ENCODE measurements around the gene KRT27.
A peak's percentile ranks its signal among the peaks of the same experiment; 100 is the strongest.

The KRT27 gene

DNA sequence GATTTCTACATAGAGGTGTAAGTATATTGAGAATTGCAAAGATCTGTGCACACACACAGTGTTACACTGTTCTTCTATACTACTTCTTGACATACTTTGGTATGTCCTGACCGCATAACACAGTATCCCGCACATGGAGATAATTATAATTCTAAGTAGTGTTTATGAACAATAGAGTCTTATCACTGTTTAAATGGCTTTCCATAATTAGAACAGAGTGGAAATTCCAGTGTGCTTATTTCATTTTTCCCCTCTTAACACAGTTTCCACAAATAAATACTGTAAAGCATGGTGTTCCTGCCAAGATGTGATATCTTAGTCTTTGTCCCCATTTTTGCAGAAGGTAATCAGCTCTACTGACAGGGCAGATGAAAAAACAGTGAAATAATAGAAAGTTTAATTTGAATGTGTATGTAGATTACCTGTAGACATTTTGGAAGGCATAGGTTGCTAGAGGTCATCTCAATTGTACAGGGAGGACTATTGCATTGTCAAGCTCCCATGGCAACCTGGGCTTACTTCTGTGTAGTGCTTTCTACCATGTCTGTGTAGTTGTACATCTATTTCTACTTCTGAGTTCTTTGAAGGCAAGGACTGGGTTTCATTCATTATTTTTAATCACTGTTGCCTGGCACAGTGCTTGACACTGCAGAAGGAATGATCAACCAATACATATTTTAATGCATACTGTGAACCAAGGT is 27.5 kb upstream of the KRT27 start:
- DNase-seq (ENCODE audit: low read depth), result no peak

DNA sequence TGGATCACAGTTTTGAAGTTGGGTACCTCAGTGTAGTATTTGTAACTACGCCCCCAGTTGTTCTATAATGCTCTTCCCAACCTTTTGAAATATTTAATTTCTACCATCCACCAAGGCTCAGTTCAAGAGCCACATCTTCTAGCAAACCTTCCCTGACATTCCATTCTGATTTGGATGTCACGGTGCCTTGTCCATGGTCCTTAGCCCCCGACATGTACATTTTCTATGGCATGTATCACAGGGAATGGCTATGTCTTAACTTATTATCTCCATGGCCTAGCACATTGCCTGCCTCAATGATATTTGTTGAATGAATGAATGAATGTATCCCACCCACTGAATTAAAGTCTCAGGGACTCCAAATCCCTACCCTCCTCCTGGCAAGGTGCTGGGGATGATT is 23.8 kb upstream of the KRT27 start:
- no peak for DNase-seq (ENCODE audit: low read depth)

DNA sequence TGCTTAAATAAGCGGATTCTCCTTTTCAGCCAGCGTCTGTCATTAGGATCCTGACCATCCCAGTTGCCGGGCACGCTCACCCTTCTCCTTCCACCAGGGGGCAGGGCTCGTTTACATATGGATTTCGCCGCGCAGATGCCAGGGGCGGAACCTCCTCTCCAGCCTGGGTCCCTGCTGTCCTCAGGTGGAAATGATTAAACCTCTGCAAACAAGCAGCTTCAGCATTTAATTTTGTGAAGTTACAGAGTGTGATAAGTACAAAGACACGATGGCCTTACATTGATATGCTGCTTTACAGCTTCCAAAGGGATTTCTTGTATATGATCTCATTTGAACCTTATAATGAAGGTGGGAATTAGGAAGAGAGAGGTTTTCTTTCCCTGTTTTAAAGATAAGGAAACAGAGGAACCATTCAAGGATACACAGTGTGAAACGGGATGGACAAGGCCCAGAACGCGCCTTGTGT is 21.3 kb upstream of the KRT27 start:
- DNase-seq (ENCODE audit: low read depth), result peak; percentile 69

DNA sequence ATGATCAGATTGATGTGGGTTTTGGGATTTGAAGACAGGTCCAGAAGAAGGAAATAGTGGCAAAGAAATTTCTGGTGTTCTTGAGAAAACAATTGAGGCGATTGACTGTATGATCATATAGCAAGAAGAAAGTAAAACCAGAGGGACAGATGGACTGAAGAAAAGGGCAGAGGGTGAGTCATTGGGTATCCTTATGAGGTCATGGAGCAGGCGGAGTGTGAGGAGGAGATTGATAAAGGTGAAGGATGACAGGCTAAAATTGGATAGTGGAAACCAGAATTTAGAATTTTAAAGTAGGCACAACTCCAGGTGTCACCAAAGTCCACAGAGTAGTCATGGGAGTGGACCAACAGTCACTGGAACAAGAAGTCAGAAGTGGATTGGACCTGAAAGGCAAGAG is 18.8 kb upstream of the KRT27 start:
- no peak for DNase-seq (ENCODE audit: low read depth)

DNA sequence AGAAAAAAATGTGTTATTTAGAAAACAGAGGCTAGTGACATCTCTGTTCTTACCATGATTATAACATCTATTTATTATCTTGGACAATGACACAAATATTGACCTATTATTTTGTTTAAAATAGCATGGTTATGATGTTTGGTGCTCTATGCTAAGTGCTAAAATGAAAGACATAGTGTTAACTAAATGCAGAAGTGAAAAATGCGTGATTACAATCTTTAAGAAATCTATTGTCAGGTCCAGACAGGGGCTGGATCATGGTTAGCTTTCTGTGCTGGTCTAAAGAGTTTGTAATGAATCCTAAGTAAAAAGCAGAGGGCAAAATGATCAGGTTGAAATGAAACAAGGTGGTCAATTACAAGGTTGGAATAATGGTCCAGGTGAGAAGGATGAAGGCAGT is 18.0 kb upstream of the KRT27 start:
- DNase-seq (ENCODE audit: low read depth), result no peak

DNA sequence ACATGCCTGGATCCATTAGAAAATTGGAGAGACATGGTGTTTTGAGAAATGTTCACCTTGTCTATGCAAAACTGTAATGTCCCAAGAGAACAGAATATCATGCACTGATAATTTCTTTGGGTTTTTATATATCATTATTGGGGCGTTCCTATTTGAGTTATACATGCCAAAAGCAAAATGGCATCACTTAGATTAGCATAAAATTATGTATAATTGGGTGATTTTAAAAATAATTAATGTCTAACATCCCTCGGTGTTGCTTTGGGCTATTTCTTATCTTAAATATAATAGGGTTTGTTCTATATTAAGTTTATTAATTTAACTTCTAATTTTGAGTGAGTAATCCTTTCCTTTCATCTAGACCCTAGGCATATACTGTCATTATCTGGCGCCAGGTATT is 17.5 kb upstream of the KRT27 start, which contains the start of gene KRT28:
KRT28 (minus strand) TSS at position 101 of the 400 bp plus-strand sequence; CDS start at position 35, 66 bp downstream.
- no peak for DNase-seq (ENCODE audit: low read depth)

DNA sequence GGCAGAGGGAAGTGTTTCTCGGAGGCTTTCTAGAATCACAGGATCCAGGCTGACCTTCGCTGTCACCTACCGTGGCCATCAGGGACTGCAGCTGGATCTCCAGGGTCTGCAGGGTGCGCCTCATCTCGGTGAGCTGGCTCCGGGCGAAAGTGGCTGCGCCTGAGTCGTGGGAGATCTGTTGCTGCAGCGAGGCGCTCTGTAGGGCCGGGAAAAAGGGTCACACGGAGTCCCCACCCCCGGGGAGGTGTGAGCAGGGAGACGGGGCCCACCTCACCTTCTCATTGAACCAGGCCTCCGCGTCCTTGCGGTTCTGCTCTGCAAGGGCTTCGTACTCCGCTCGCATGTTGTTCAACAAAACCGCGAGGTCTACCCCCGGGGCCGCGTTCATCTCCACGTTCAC is 14.5 kb upstream of the KRT27 start:
- no peak for DNase-seq (ENCODE audit: low read depth)

DNA sequence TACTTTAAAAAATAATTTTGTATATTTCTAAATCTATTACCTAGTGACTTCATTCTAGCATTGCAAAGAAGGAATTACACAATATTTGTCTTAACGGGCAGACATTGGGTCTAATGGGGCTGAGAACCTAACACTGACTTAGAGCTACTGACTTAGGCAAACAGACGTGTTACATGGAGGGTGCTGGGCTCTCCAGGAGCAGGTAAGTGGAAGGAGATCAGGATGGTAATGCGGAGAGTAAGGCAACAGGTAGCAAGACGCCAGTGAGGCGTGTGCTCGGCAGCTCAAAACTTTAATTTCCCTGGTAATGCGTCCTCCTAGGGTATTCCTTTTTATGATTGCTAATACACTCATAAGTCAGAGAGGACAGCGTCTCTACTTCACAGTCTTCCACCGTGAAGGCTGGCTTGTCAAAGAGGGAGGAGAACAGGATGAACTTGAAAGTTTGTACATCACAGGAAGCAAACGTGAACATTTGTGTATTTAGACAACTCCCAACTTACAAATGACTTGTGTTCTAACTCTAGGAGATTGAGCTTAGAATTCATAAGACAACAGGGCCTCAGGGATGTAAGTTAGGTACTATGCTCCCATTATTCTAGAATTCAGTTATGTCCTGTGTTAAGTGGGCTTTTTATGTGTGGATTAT is 12.8 kb upstream of the KRT27 start:
- no peak for DNase-seq (ENCODE audit: low read depth)

DNA sequence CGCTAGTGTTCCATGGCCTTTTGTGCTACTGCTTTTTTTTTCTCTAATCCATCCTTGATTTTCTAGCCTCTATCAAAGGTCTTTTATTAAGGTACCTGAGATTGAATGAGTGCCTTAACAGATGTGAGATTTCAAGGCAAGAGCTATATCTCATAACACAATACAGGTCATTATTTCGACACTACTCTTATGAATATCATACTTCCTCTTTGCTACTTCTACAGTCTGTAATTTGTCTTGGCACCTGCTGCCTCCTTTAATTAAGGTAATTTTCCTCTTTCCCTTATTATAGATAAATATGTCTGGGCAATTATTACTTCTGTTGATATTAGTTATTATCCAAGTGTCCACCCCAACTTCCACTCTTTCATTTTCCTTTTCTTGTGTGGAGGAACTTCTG is 12.1 kb upstream of the KRT27 start:
- DNase-seq (ENCODE audit: low read depth), result no peak

DNA sequence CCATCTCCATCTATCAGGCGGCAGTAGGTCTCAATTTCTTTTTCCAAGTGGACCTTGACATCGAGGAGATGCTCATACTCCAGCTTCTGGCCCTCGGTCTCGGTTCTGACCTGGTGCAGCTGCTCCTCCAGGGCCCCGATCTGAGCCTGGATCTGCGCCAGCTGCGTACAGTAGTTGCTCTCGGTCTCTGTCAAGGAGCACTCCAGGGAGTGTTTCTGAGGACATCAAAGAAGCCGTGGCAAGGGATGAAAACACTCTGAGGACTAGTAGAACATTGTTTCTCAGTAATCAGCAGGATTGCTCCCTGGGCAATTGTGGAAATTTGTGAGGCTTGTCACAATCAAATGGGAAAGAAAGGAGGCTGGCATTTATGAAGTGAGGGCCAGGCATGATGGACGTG is 11.5 kb upstream of the KRT27 start:
- no peak for DNase-seq (ENCODE audit: low read depth)

DNA sequence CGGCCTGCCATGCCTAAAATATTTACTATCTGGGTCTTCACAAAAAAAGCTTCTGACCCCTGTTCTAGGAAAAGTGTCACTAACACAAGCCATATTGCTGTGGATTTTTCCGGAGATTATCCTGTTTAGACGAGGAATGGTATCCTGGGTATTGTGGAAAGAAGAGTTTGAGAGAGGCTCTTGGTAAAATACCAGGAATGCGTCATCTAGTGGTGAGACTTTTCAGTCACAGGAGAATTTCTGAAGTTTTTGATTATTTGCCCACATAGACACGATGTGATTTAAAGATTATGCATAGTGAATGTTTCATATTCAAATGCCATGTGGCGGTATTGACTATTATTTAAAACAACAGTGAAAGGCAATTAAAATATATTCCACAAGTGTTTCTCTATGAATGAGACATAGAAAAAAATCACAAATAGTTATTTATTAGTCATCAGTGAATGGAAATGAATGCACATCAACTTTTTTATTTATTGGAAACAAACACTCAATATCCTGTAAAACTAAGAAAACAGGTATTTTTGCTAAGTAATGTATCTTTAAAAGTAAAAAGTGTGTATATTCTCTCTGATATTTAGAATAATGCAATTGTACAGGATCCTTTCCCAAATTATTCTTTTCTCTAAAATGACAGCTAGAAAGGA is 9.6 kb upstream of the KRT27 start:
- DNase-seq (ENCODE audit: low read depth), result no peak

DNA sequence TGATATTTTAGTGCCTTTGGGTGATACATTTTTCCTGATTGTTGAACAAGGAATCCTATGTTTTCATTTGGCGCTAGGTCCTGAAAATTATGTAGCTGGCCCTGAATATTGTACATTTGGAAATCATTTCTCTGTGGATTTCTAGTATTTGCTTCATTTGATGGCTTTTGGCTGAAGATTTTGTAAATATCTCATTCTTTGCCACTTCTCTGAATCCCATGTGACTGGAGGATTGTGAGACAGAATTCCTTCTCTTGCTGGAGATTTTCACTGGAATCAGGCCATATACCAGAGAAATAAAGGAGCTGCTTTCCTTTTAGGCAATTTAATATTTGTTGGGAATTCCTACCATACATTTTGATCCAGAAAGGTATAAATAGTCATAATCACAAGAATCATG is 8.8 kb upstream of the KRT27 start:
- no peak for DNase-seq (ENCODE audit: low read depth)

DNA sequence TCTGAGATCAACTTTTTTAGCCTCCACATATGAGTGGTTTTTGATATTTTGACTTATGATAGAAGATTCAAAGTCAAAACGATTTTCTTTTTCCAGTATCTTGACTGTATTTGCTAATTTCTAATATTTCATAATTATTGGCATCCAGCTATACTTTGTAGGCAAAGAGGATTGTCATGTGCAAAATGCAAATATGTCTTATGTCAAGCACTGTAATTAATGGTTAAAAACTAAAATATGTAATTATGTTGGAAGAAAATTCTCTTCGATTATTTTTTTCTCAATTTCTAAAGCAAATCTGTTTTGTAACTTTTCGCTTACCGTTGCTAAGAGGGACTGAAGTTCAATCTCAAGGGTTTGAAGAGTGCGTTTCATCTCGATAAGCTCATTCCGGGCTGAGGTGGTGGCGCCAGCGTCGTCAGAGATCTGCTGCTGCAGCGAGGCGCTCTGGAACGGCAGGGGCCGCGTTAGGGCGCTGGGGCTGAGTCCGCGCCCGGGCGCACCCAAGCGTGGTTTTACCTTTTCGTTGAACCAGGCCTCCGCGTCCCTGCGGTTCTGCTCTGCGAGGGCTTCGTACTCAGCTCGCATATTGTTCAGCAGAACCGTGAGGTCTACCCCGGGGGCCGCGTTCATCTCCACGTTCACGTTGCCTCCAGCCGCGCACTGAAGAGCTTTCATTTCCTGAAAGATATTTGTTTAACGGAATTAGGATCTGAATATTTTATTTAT is 3.0 kb downstream of the KRT27 start:
- DNase-seq (ENCODE audit: low read depth), result no peak

DNA sequence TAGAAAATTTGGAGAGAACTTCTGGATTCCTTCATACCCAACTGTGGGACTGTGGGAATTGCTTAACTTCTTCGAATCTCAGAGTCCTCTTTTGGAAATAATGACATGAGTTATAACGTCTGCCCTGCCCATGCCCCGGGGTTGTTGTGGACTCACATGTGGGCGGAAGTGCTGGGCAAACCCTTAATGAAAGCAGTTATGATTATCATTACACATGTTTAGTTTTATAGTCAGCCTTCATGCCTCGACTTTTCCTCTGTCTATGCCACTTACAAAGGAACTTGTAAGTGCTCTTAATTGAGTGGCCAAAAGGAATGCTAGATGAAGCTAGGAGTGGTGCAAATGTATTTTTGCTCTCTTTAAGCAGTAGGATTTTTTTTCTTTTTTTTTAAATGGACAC is 3.9 kb downstream of the KRT27 start:
- no peak for DNase-seq (ENCODE audit: low read depth)

DNA sequence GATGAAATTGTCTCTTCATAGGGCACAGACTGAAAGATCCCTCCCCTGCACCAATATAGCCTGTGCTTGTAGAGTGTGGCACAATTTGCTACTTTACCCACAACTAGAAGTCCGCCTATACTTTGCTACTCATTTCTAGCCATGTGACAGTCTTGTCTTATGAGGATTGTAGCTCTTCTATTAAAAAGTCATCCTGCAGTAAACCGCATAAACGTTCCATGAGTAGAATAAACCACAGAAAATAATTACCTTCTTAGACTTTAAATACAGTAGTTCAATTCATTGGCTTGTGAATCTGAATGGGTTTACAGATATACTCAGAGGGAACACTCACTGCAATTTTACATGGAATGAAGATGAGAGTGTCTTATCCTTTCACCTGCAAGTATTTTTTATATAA is 4.4 kb downstream of the KRT27 start:
- no peak for DNase-seq (ENCODE audit: low read depth)

DNA sequence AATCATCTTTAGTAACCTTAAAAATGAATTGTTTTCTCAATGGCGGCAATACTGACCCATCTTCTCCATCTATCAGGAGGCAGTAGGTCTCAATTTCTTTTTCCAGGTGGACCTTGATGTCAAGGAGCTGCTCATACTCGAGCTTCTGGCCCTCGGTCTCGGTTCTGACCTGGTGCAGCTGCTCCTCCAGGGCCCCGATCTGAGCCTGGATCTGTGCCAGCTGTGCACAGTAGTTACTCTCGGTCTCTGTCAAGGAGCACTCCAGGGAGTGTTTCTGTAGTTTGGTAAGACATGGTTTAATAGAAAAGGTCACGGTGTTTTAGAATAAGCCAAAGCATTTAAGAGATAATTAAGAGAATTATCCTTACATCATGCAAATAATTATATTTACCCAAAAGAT is 4.9 kb downstream of the KRT27 start:
- DNase-seq (ENCODE audit: low read depth), result no peak

DNA sequence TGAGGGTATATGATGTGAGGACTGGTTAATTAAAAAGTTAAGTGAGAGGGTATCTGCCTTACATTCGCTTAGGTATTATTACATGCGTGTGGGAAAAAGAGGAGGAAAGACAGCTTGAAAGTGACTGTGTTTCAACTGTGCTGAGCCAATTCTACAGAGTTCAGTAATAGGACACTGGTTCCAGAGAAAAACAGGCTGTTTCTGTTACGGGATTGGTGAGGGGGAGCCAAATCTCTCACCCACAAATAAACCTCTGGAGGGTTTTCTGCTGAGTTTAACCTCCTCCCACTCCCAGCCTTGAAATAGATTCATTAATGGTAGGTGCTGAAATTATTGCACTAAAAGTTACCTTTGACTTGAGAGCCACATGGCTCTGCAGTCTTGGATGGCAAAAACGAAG is 6.4 kb downstream of the KRT27 start:
- DNase-seq (ENCODE audit: low read depth), result no peak

DNA sequence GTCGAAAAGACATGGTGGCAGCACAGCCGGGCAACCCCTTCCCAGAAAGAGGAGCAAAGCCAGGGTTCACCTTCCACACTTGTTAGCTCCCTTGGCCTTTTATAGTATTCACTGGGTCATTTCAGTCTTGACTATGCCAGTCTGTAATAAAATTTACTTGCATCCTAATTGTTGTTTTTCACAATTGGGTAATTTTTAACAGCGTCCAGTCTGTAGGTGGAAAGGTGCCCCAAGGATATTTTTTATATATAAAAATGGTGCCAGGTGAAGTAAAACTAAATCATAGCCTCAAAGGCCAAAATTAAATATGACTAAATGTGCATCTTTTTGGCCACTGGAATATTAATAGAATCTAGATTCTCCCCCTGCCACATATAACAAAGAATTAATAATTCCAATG is 10.2 kb downstream of the KRT27 start, which contains the start of gene KRT26:
KRT26 (minus strand) TSS at position 101 of the 400 bp plus-strand sequence; CDS start at position 13, 88 bp downstream.
- no peak for DNase-seq (ENCODE audit: low read depth)

DNA sequence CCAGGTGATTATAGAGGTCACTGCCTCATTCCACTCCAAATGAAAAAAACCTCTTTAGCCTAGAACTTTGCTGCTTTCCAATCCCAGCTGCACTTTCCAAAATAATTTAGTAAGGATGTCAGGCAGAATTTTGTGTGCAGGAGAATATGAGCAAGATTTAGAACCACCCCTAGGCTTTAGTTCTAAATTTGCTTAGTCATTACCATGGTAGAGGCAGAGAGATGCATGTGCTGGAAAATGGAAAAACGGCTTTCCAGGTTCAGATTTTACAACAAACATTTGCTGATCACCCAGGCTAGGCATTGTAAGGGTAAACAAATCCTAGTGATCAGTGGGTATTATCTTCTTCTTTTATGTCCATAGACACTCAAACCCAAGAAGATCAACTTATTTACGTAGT is 16.7 kb downstream of the KRT27 start:
- no peak for DNase-seq (ENCODE audit: low read depth)

DNA sequence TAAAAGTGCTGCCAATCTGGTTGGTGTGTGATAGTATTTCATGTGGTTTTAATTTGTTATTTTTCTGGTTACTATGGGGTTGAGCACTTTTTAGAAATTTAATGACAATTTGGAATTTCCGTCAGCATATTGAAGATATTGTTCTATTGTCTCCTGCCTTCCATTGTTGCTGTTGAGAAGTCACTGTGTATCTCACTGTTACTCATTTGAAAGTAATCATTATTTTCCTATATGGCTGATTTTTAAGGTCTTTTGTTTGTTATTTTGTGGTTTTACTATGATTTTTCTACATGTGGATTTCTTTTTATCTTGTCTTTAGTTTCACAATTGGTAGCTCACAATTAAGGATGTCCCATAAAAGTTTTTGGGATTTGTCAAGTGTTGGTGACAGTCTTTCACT is 18.6 kb downstream of the KRT27 start:
- no peak for DNase-seq (ENCODE audit: low read depth)

DNA sequence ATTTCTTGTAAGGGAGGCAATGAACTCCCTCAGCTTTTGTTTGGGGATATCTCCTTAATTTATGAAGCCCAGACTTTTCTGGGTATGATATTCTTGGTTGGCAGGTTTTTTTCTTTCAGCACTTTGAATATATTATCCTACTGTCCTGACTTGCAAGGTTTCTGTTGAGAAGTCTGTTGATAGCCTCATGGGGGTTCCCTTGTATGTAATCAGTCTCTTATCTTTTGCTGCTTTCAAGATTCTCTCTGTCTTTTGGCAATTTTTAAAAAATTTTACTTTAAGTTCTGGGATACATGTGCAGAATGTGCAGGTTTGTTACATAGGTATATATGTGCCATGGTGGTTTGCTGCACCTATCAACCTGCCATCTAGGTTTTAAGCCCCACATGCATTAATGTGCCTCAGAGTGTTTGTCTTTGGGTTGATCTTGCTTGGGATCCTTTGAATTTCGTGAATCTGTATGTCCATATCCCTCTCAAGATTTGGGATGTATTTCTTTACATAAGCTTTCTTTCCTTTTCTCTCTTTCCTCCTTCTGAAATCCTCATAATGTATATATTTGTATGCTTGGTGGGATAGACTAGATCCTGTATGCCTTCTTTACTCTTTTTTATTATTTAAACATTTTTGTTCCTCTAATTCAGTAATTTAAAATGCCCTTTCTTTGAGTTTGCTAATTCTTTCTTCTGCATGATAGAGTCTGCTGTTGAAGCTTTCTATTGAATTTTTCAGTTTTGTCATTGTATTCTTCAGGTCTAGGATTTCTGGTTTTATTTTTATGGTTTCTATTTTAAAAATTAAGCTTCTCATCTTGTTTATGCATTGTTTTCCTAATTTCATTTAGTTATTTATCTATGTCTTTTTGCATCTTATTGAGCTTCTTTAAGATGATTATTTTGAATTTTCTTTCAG is 22.0 kb downstream of the KRT27 start:
- no peak for DNase-seq (ENCODE audit: low read depth)

DNA sequence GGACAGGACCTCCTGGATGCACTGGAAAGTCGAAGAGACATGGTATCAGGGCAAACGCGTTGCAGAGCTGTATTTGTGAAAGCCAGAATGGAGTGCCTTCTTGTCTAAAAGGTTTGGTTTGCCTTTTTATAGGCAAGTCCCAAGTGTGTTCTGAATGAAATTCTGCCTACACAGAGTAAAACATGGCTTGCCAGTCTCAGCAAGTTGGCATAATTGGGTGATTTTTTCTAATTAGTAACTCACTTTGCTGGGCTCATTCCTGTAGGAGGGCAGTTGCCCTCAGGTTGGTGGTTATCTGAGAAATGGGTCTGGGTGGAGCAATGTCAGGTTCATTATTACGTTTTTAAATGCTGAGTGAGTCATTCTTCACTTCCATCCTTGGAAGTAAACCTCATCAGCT is 27.1 kb downstream of the KRT27 start, which contains the start of gene KRT25:
KRT25 (minus strand) TSS at position 101 of the 400 bp plus-strand sequence; CDS start at position 41, 60 bp downstream.
- DNase-seq (ENCODE audit: low read depth), result no peak

Data from activated T-helper 9 cell treated with anti-CD3 and anti-CD28 coated beads, Interleukin-2, amount 50 U/mL, for 16 hours (primary cell).